EL (cell line): ENCODE measurements around the gene MAMLD1.
"Not testable (repeated sequence)": the region's sequence is repeated elsewhere in the genome, so short reads cannot be mapped to it uniquely, and the experiment has no call there.

ENCODE experiments used
- DNase-seq: peaks from one replicate; pipeline ENCODE4 v3.0.0-alpha.2; 2016

The MAMLD1 gene, protein sequence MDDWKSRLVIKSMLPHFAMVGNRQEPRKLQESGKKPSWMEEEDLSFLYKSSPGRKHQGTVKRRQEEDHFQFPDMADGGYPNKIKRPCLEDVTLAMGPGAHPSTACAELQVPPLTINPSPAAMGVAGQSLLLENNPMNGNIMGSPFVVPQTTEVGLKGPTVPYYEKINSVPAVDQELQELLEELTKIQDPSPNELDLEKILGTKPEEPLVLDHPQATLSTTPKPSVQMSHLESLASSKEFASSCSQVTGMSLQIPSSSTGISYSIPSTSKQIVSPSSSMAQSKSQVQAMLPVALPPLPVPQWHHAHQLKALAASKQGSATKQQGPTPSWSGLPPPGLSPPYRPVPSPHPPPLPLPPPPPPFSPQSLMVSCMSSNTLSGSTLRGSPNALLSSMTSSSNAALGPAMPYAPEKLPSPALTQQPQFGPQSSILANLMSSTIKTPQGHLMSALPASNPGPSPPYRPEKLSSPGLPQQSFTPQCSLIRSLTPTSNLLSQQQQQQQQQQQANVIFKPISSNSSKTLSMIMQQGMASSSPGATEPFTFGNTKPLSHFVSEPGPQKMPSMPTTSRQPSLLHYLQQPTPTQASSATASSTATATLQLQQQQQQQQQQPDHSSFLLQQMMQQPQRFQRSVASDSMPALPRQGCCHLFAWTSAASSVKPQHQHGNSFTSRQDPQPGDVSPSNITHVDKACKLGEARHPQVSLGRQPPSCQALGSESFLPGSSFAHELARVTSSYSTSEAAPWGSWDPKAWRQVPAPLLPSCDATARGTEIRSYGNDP

DNA sequence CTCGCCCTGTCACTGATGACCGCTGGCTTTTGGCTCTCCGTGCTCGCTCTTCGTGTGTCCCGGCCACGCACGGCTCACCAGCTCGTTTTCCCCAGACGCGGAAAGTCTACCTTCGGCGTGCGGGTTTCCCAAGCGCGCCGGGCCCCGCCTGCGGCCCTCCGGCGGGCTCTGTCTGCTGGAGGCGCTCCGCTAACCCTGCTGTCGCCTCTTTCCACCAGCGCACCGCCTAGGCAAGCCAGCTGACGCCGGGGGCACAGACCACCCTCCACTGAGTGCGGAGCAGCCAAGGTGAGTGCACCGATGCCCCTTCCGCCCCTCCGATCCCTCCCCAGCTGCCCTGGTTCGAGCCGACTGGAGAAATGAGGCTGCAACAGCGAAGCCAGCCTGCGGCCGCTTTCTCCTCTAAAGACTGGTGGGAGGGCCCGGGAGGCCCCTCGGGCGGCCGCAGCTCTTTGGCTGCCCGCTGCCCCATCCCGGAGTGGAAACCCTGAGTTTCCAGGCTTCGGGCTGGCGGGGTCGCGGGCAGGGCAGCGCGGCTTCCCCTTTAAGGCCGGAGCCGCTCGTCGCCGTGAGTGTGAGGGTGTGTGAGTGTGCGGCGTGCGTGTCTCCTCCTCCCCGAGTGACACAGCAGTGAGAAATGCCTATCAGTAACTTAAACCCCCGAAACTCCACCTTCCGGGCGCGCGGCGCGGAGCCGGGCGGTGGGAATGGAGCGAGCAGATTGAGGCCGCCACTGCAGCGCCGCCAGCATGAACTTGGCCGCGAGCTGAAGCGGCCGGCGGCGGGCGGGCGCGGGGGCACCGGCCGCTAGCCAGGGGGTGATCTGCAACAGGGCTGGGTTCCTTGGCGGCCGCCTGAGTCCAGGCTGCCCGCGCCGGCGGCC lies at the start of gene MAMLD1:
Gene MAMLD1, plus strand, starts transcription at position 719 of the 883 bp plus-strand sequence. CDS start 82,200 bp downstream, outside the sequence.
- peak; percentile 83 for DNase-seq

DNA sequence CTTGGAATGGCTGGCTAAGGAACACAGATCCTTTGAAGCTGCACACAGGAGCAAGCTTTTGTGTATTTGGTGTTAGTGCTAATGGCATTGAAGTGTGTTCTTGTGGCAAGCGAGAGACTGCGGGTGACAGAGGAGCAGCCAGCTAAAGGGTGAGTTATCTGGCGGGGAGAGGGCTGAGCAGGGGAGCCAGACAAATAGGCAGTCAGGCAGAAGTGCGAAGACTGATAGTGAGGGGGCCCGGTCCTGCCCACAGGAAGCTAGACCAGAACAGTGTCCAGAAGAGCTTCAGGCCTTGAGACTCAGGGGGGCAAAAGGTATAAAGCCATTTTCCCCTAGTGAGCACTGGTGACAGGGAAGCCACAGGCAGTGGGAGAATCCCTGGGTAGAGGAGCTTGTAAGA lies 49.6 kb upstream of the MAMLD1 start:
- DNase-seq, result no peak

DNA sequence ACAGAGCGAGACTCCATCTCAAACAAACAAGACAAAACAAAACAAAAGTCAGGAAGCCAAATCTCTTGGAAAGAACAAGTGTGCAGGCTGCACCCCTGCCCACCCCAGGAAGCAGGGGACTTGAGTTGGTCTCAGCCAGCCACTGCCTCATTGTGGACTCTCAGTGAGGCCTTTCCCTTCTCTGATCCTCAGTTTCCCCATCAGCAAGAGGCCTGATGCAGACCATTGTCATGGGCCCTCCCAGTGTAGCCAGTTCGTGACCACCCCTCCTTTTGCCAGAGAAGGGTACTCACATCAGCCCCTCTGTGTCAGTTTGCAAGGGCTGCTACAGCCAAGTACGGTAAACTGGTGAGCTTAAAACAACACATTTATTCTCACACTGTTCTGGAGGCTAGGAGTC lies 48.9 kb upstream of the MAMLD1 start:
- no peak for DNase-seq

DNA sequence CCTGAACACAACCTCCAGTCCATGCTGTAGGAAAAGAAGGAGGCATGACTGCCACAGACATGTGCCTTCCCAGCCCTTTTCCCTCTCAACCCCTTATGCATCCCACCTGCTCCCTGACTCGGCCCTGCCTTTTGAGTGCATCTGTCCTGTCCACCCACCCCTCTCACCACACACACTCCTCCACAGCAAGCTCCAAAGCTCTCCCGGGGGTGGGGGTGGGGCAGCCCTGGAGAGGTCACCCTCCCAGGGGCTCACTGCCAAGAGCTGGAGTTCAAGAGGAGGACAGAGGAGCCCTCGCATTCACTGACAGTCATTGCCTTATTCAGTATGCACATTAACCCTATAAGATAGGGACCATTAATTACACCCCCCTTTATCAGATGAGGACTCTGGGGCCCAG lies 46.6 kb upstream of the MAMLD1 start:
- DNase-seq, result no peak

DNA sequence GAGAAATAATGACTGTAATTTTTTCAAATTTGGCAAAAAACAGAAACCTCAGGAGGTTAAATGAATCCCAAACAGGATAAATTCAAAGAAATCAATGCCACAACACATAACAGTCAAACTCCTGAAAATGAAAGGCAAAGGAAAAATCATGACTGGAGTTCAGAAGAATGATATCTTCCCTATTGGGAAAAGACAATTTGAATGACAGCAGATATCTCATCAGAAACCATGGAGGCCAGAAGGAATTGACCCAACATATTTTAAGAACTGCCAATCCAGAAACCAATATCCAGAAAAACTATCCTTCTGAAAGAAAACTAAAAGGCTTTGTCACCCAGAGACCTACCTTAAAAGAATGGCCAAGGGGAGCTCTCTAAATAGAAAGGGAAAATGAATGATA lies 40.1 kb upstream of the MAMLD1 start:
- DNase-seq, result no peak

- peak; percentile 88 for DNase-seq
Measured at GRCh38 chrX:150324035-150324728, 38.9 kb upstream of the MAMLD1 start.

DNA sequence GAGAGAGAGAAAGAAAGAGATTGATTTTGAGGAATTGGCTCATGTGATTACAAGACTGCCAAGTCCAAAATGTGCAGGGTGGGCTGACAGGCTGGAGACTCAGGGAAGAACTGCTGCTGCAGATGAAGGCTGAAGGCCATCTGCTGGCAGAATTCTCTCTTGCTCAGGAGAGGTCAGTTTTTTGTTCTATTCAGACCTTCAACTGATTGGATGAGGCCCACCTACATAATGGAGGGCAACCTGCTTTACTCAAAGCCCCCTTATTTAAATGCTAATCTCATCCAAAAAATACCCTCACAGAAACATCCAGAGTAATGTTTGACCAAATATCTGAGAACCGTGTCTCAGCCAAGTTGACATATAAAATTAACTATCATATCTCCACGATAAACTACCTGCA lies 38.2 kb upstream of the MAMLD1 start:
- DNase-seq, result peak; percentile 12

DNA sequence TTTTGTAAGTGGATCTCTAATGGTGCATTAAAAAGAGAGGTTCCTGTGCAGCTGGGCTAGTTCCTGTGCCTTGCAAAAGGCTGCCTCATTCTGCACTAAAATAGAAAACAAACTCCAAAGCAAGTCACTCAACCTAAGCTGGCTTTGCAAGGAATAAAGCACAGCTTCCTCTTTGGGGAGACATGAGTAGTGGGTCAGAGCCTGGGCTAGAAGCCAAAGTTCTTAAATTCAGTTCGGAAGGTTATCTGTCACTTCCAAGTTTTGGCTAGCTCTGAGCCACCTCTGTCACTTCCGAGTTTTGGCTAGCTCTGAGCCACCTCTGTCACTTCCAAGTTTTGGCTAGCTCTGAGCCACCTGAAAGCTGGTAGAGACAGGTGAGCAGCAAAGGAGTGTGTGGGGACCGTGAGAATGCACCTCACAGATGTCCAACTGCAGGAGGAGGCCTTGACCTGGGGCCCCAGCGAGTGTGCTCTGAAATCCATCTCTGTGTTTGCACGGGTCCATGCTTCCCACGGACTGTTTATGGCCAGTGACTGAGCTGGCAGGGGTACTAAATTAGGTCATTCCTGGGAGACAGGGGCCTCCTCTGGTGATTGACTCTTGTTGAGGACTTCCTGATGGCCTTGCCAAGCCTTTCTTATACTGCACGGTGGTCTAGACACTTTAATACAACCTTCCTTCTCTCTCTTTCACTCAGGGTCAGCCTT lies 36.4 kb upstream of the MAMLD1 start:
- DNase-seq, result no peak

DNA sequence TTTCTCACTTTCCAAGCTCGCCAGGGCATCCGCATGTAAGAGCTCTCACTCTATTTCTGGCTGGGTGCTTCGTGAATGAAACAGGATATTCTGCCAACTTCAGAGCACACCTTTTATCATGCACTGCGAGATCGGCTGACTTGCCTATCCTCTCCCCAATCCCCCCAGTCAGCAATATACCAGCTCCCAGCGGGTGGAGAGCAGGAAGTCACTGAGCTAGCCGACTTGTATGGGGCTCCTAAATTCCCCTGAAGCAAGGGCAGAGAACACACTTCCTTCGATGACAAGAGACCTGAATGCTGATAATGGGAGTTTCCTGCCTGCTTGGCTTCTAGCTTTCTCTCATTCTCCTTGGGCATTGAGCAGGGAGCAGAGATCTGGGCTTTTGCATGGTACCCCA lies 33.8 kb upstream of the MAMLD1 start:
- DNase-seq, result no peak

DNA sequence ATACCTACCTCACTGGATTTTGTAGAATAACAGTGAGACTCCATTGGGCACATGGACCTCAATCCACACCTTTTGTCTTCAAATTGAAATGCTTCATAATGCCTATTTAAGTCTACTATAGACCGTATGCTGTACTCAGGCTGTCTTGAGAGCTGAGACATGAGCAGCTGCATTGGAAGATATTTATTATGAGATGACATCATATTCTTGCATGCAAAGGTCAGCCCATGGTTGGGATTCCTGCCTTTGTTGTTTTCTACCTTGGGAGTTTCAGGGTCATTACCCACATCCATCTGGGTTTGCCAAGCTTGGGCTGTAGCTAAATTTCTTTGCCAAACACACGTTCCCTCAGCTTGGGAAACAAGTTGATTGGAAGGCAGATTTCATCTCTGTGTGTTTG lies 33.2 kb upstream of the MAMLD1 start:
- DNase-seq, result no peak

DNA sequence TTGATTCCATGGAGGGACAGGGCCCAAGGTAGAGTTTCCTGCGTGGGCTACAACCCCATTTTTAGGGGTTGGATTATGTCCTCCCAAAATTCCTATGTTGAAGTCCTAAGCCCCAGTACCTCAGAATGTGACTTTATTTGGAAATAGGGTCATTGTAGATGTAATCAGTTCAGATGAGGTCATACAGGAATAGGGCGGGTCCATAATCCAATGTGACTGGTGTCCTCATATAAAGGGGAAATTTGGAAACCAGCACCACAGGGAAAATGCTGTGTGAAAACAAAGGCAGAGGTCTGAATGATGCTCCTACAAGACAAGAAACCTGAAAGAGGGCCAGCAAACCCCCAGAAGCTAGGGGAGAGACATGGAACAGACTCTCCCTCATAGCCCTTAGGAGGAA lies 31.1 kb upstream of the MAMLD1 start:
- no peak for DNase-seq

GRCh38 chrX:150334100-150334499 lies 29.0 kb upstream of the MAMLD1 start:
- no peak for DNase-seq

- no peak for DNase-seq
Measured at GRCh38 chrX:150334981-150335380, 28.1 kb upstream of the MAMLD1 start.

- no peak for DNase-seq
Measured at GRCh38 chrX:150337026-150337425, 26.1 kb upstream of the MAMLD1 start.

- DNase-seq, result no peak
Measured at GRCh38 chrX:150337536-150337935, 25.6 kb upstream of the MAMLD1 start.

- no peak for DNase-seq
Measured at GRCh38 chrX:150338615-150339014, 24.5 kb upstream of the MAMLD1 start.

GRCh38 chrX:150339736-150340135 lies 23.4 kb upstream of the MAMLD1 start:
- no peak for DNase-seq

DNA sequence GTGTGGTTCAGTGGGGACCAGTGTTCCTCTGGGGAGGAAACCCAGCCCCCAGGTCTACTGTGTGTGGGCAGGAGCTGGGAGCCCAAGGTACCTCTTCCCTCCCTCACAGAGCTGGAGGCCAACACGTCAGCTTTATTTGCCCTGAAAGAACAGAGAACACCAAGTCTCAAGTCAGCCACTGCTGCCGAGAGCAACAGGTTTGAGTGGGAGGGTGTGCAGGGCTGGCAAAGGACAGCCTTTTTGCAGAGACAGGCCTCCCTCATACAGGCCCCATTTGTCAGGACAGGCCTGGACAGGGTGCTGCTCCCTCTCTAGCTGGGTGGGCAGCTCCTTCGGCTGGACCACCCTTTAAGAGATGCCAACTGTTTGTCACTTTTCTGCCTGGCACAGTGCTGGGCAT lies 22.8 kb upstream of the MAMLD1 start:
- not testable (repeated sequence) for DNase-seq

DNA sequence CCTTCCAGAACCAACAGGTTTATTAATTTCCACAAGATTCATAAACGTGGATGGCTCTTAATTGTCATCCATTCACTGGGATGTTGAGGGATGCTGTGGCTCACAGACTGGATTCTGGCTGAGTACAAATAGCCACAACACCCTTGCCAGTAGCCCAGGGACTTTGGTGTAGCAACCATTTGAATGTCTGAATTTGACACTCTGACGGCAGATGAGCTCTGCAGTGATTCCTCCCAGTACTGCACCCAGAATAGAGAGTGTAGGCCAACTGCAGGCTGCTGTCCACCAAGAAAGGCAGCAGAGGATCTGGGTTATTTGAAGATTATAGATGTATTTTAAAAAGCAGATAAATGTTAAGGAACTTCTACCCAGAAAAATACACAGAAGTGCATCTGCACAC lies 15.6 kb upstream of the MAMLD1 start:
- DNase-seq, result no peak

DNA sequence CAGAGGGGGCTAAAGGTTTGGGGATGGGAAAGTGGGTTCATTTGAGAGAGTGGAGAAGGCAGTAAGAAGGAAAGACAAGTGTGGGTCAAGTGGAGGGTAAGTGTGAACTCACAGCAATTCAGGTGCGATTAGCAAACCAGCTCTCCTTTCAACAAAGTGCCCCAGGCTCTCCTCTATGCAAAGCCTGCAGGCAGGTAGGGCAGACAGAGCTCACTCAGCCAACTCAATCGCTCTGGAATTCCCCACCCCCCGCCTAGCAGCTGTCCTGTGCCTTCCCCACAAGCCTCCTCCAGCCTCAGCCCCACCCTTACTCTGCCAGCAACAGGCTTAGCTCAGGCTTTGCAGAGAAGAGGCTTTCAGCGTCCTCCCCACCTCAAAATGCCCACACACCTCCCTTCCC lies 14.8 kb upstream of the MAMLD1 start:
- DNase-seq, result peak; percentile 12

DNA sequence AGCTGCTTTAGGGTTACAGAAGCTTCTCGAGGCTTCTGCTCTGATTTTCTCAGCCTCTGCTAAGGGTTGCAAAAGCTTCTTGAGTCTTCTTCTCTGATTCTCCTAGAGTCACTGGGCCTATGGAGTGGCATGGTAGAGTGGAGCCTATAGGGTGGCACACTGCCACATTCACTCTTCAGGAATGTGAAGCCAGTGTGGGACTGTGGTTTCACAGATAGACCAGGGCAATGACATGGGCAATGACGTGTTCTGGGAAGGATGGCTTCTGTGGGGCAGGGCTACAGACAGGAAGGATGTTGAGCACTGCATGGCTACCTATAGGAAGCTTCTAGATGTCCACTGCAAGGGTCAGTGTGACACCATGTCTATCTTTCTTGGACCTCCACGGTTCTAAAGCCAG lies 11.0 kb upstream of the MAMLD1 start:
- DNase-seq, result peak; percentile 57

GRCh38 chrX:150352581-150352980 lies 10.5 kb upstream of the MAMLD1 start:
- DNase-seq, result peak; percentile 13
